SU-DHL-6 (cell line): ENCODE data around the gene CNTN4.

Source experiments
- H2AFZ ChIP-seq: fragments of 200-600 bp; sonication (generic); 2 replicates; pipeline ENCODE4 v1.6.1; 2014; ENCODE audit warnings: low read depth, mild to moderate bottlenecking, moderate library complexity, mixed read lengths, antibody characterized with exemption, low read length; ENCODE audit not compliant: severe bottlenecking
- H3F3A ChIP-seq: fragments of 200-600 bp; shearing (Covaris generic); 2 replicates; pipeline ENCODE4 v1.6.0; 2016; ENCODE audit warnings: antibody characterized with exemption, mild to moderate bottlenecking; ENCODE audit not compliant: insufficient read depth
- H3K27ac ChIP-seq: fragments of 200-600 bp; sonication (generic); 2 replicates; pipeline ENCODE4 v1.5.1; 2016; ENCODE audit warnings: low read depth, mild to moderate bottlenecking, low read length, moderate library complexity, mixed read lengths
- H3K27me3 ChIP-seq: fragments of 200-600 bp; sonication (generic), shearing (Covaris generic); 2 replicates; pipeline ENCODE4 v1.6.0; 2014; ENCODE audit warnings: mild to moderate bottlenecking, low read length
- H3K36me3 ChIP-seq: fragments of 200-600 bp; sonication (generic); 2 replicates; pipeline ENCODE4 v1.6.1; 2014; ENCODE audit warnings: mild to moderate bottlenecking, low read length, mixed read lengths
- H3K4me2 ChIP-seq: fragments of 300-600, 200-600 bp; shearing (Covaris generic), sonication (generic); 2 replicates; pipeline ENCODE4 v1.6.0; 2014; ENCODE audit warnings: low read length, low read depth, mild to moderate bottlenecking; ENCODE audit not compliant: poor library complexity, severe bottlenecking
- H3K4me3 ChIP-seq: fragments of 200-600 bp; sonication (generic); 2 replicates; pipeline ENCODE4 v1.5.1; 2014; ENCODE audit warnings: antibody characterized with exemption, low read length, mild to moderate bottlenecking, mixed read lengths; ENCODE audit not compliant: insufficient read depth, poor library complexity, severe bottlenecking
- H3K79me2 ChIP-seq: fragments of 200-600 bp; sonication (generic); 2 replicates; pipeline ENCODE4 v1.6.1; 2014; ENCODE audit warnings: mild to moderate bottlenecking, low read length, moderate library complexity; ENCODE audit not compliant: insufficient read depth
- H3K9ac ChIP-seq: fragments of 200-600 bp; sonication (generic); 2 replicates; pipeline ENCODE4 v1.7.0; 2014; ENCODE audit warnings: mild to moderate bottlenecking, low read length
- H3K9me2 ChIP-seq: fragments of 200-600 bp; sonication (generic); replicated peaks from 2 replicates; pipeline ENCODE4 v1.6.1; 2014; ENCODE audit warnings: low read length; ENCODE audit not compliant: insufficient read depth
- H3K9me3 ChIP-seq: fragments of 200-600 bp; sonication (generic); 2 replicates; pipeline ENCODE4 v1.6.1; 2014; ENCODE audit warnings: low read length, mixed read lengths; ENCODE audit not compliant: insufficient read depth
- H4K20me1 ChIP-seq: fragments of 200-600 bp; sonication (generic); 2 replicates; pipeline ENCODE4 v1.6.1; 2014; ENCODE audit warnings: low read depth, mild to moderate bottlenecking, antibody characterized with exemption, low read length, moderate library complexity, mixed read lengths
- CTCF ChIP-seq: fragments of 200-600 bp; sonication (generic); IDR thresholded peaks from one replicate; pipeline ENCODE4 v1.5.1; 2017; ENCODE audit warnings: antibody characterized with exemption, mild to moderate bottlenecking, low read length, moderate library complexity; ENCODE audit not compliant: insufficient read depth, poor library complexity, severe bottlenecking
- EZH2phosphoT487 ChIP-seq: fragments of 200-600 bp; sonication (generic), shearing (Covaris generic); conservative IDR thresholded peaks from 2 replicates; pipeline ENCODE4 v1.6.1; 2018; ENCODE audit warnings: mild to moderate bottlenecking, antibody characterized with exemption, low read length, moderate library complexity, mixed read lengths

The CNTN4 gene

GRCh38 chr3:2897821-2898220, 799.2 kb downstream of the CNTN4 start:
- H2AFZ ChIP-seq, result no peak overlapping the region
- TF ChIP-seq EZH2phosphoT487 (no peak), CTCF (no peak)
- H3K4me3 ChIP-seq, result no peak overlapping the region
- H3K27me3 ChIP-seq, result no peaks in the 10 kb centered on the region
- H3K36me3 ChIP-seq, result no peaks in the 10 kb centered on the region
- no peak overlapping the region for H3K27ac ChIP-seq
- H3K9me2 ChIP-seq, result no peaks in the 10 kb centered on the region
- no peak overlapping the region for H3K4me2 ChIP-seq
- no peaks in the 10 kb centered on the region for H3K79me2 ChIP-seq
- H3K9me3 ChIP-seq, result no peaks in the 10 kb centered on the region
- no peaks in the 10 kb centered on the region for H3F3A ChIP-seq
- no peaks in the 10 kb centered on the region for H4K20me1 ChIP-seq
- H3K9ac ChIP-seq, result no peak overlapping the region

- Histone ChIP-seq H3K9me2 (no peaks in the 10 kb centered on the region), H4K20me1 (no peaks in the 10 kb centered on the region), H3K36me3 (no peaks in the 10 kb centered on the region), H3K9ac (no peak overlapping the region), H3K4me2 (no peak overlapping the region), H2AFZ (no peak overlapping the region), H3F3A (no peaks in the 10 kb centered on the region), H3K9me3 (no peaks in the 10 kb centered on the region), H3K27me3 (no peaks in the 10 kb centered on the region), H3K79me2 (no peaks in the 10 kb centered on the region), H3K27ac (no peak overlapping the region), H3K4me3 (no peak overlapping the region)
- no peak for TF ChIP-seq CTCF
- no peak for TF ChIP-seq EZH2phosphoT487
These were observed 800.1 kb downstream of the CNTN4 start for GRCh38 chr3:2898591-2899353.

- Histone ChIP-seq H3F3A (no peaks in the 10 kb centered on the region), H2AFZ (no peak overlapping the region), H4K20me1 (no peaks in the 10 kb centered on the region), H3K27ac (no peak overlapping the region), H3K9ac (no peak overlapping the region), H3K9me2 (no peaks in the 10 kb centered on the region), H3K4me3 (no peak overlapping the region), H3K27me3 (no peaks in the 10 kb centered on the region), H3K9me3 (no peaks in the 10 kb centered on the region), H3K79me2 (no peaks in the 10 kb centered on the region), H3K4me2 (no peak overlapping the region), H3K36me3 (no peaks in the 10 kb centered on the region)
- no peak for TF ChIP-seq CTCF
- no peak for TF ChIP-seq EZH2phosphoT487
These were observed 805.4 kb downstream of the CNTN4 start for GRCh38 chr3:2904054-2904453.
